Central memory CD8-positive, alpha-beta T cell (primary cell): Measurements from ENCODE around the gene KCNAB1.

Experiments used
- ATAC-seq: fragments of 150-1000 bp; cut with Tn5 transposase; replicated peaks from 2 replicates; pipeline ENCODE4 v1.10.0; 2022; ENCODE audit warnings: mild to moderate bottlenecking, moderate FRiP score, moderate number of reproducible peaks; ENCODE audit not compliant: poor library complexity, severe bottlenecking; ENCODE audit errors: extremely low read depth
- DNase-seq, 2 donors: peaks; one replicate each; pipeline ENCODE4 v3.0.0; 2021; ENCODE audit warnings: low spot score in 2 of 2
- H3K27ac Mint-ChIP-seq: one replicate; pipeline ENCODE4 v1.8.0; 2022; ENCODE audit warnings: low read depth, mild to moderate bottlenecking, moderate library complexity, mixed read lengths
- H3K27me3 Mint-ChIP-seq: one replicate; pipeline ENCODE4 v1.8.0; 2022; ENCODE audit warnings: mixed read lengths
- H3K36me3 Mint-ChIP-seq: one replicate; pipeline ENCODE4 v1.8.0; 2022; ENCODE audit warnings: mild to moderate bottlenecking, moderate library complexity, mixed read lengths; ENCODE audit not compliant: insufficient read depth
- H3K4me1 Mint-ChIP-seq: one replicate; pipeline ENCODE4 v1.8.0; 2022; ENCODE audit warnings: mixed read lengths
- H3K4me3 Mint-ChIP-seq: one replicate; pipeline ENCODE4 v1.8.0; 2022; ENCODE audit warnings: mild to moderate bottlenecking, moderate library complexity, mixed read lengths
- H3K9me3 Mint-ChIP-seq: one replicate; pipeline ENCODE4 v1.8.0; 2022; ENCODE audit warnings: mixed read lengths

The KCNAB1 gene

GRCh38 chr3:156576051-156576450 lies 455.7 kb downstream of the KCNAB1 start:
- Mint-ChIP-seq H3K9me3 (no peaks in the 10 kb centered on the region), H3K4me3 (no peak overlapping the region), H3K4me1 (no peaks in the 10 kb centered on the region), H3K36me3 (no peaks in the 10 kb centered on the region), H3K27ac (no peak overlapping the region), H3K27me3 (peaks cover 36% of the 10 kb centered on the region)
- no peak for DNase-seq
- ATAC-seq: no peak

GRCh38 chr3:156576651-156577348 lies 456.4 kb downstream of the KCNAB1 start:
- ATAC-seq: no peak
- Mint-ChIP-seq H3K36me3 (no peaks in the 10 kb centered on the region), H3K9me3 (no peaks in the 10 kb centered on the region), H3K27ac (no peak overlapping the region), H3K27me3 (peaks cover 36% of the 10 kb centered on the region), H3K4me3 (no peak overlapping the region), H3K4me1 (no peaks in the 10 kb centered on the region)
- DNase-seq: no peak

GRCh38 chr3:156577736-156578135 lies 457.4 kb downstream of the KCNAB1 start:
- peaks cover 28% of the 10 kb centered on the region for H3K27me3 Mint-ChIP-seq
- no peaks in the 10 kb centered on the region for H3K36me3 Mint-ChIP-seq
- ATAC-seq (no peak), DNase-seq (no peak)
- H3K4me3 Mint-ChIP-seq: no peak overlapping the region
- no peak overlapping the region for H3K27ac Mint-ChIP-seq
- no peaks in the 10 kb centered on the region for H3K4me1 Mint-ChIP-seq
- no peaks in the 10 kb centered on the region for H3K9me3 Mint-ChIP-seq

- Mint-ChIP-seq H3K27ac (no peak overlapping the region), H3K9me3 (no peaks in the 10 kb centered on the region), H3K4me1 (no peaks in the 10 kb centered on the region), H3K27me3 (peaks cover 15% of the 10 kb centered on the region), H3K36me3 (no peaks in the 10 kb centered on the region), H3K4me3 (no peak overlapping the region)
- DNase-seq: no peak
- ATAC-seq: no peak
Measured at GRCh38 chr3:156579427-156579851, 459.1 kb downstream of the KCNAB1 start.

GRCh38 chr3:156581033-156581432 lies 460.7 kb downstream of the KCNAB1 start:
- Mint-ChIP-seq H3K4me1 (no peaks in the 10 kb centered on the region), H3K27ac (no peak overlapping the region), H3K9me3 (no peaks in the 10 kb centered on the region), H3K27me3 (peaks cover 10% of the 10 kb centered on the region), H3K4me3 (no peak overlapping the region), H3K36me3 (no peaks in the 10 kb centered on the region)
- no peak for DNase-seq
- no peak for ATAC-seq

GRCh38 chr3:156581954-156582353 lies 461.6 kb downstream of the KCNAB1 start:
- no peak for DNase-seq
- peaks cover under 1% of the 10 kb centered on the region for H3K27me3 Mint-ChIP-seq
- no peaks in the 10 kb centered on the region for H3K36me3 Mint-ChIP-seq
- no peak for ATAC-seq
- no peaks in the 10 kb centered on the region for H3K4me1 Mint-ChIP-seq
- H3K4me3 Mint-ChIP-seq: no peak overlapping the region
- no peaks in the 10 kb centered on the region for H3K9me3 Mint-ChIP-seq
- H3K27ac Mint-ChIP-seq: no peak overlapping the region

- Mint-ChIP-seq H3K4me1 (no peaks in the 10 kb centered on the region), H3K36me3 (no peaks in the 10 kb centered on the region), H3K9me3 (no peaks in the 10 kb centered on the region), H3K27me3 (no peaks in the 10 kb centered on the region), H3K4me3 (no peak overlapping the region), H3K27ac (no peak overlapping the region)
- no peak for ATAC-seq
- DNase-seq: no peak
Measured at GRCh38 chr3:156582532-156583183, 462.3 kb downstream of the KCNAB1 start.

GRCh38 chr3:156583469-156583868 lies 463.1 kb downstream of the KCNAB1 start:
- no peaks in the 10 kb centered on the region for H3K9me3 Mint-ChIP-seq
- H3K4me1 Mint-ChIP-seq: no peaks in the 10 kb centered on the region
- no peak overlapping the region for H3K27ac Mint-ChIP-seq
- DNase-seq (no peak), ATAC-seq (no peak)
- no peak overlapping the region for H3K4me3 Mint-ChIP-seq
- no peaks in the 10 kb centered on the region for H3K27me3 Mint-ChIP-seq
- H3K36me3 Mint-ChIP-seq: no peaks in the 10 kb centered on the region

- H3K27ac Mint-ChIP-seq: no peak overlapping the region
- H3K27me3 Mint-ChIP-seq: no peaks in the 10 kb centered on the region
- H3K36me3 Mint-ChIP-seq: no peaks in the 10 kb centered on the region
- no peaks in the 10 kb centered on the region for H3K4me1 Mint-ChIP-seq
- no peak overlapping the region for H3K4me3 Mint-ChIP-seq
- no peak for ATAC-seq
- H3K9me3 Mint-ChIP-seq: no peaks in the 10 kb centered on the region
- DNase-seq: no peak
Measured at GRCh38 chr3:156586905-156587759, 466.8 kb downstream of the KCNAB1 start.

- Mint-ChIP-seq H3K4me1 (no peaks in the 10 kb centered on the region), H3K27me3 (no peaks in the 10 kb centered on the region), H3K36me3 (no peaks in the 10 kb centered on the region), H3K27ac (no peak overlapping the region), H3K4me3 (no peak overlapping the region), H3K9me3 (no peaks in the 10 kb centered on the region)
- ATAC-seq (no peak), DNase-seq (no peak)
Measured at GRCh38 chr3:156587760-156588069, 467.3 kb downstream of the KCNAB1 start.
